GM12873 (cell line): ENCODE measurements around the gene PCSK6.

Experiments
- CTCF ChIP-seq: IDR thresholded peaks from 2 replicates; pipeline ENCODE4 v1.5.1; 2012; ENCODE audit warnings: low read depth, mild to moderate bottlenecking, moderate library complexity, low read length, control low read depth; ENCODE audit not compliant: insufficient read depth; ENCODE audit errors: missing control alignments

PCSK6 gene

DNA sequence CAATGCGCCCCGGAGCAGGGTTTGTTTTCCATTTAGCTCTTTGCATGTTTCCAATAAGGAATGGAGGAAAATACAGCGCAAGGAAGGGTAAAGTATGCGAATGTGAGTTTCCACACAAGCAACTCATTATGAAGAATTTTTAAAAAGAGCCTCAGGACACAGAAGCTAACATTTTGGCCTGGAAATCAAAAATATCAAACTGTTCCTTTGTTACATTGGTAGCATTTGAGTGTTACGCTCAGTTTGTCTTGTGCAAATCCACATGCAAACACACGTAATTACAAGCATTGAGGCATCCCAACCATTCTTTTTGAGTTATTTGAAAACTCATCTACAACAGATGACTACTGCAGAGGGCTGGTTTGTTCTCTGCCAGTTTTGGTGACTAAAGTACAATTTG, 101.5 kb downstream of the PCSK6 start:
- no peak for TF ChIP-seq CTCF

- TF ChIP-seq CTCF = no peak
Measured at GRCh38 chr15:101387574-101387973, 101.9 kb downstream of the PCSK6 start.

GRCh38 chr15:101386967-101387366, 102.5 kb downstream of the PCSK6 start:
- no peak for TF ChIP-seq CTCF

- no peak for TF ChIP-seq CTCF
Measured at GRCh38 chr15:101386006-101386405, 103.5 kb downstream of the PCSK6 start.

- no peak for TF ChIP-seq CTCF
Measured at GRCh38 chr15:101384276-101384675, 105.2 kb downstream of the PCSK6 start.

DNA sequence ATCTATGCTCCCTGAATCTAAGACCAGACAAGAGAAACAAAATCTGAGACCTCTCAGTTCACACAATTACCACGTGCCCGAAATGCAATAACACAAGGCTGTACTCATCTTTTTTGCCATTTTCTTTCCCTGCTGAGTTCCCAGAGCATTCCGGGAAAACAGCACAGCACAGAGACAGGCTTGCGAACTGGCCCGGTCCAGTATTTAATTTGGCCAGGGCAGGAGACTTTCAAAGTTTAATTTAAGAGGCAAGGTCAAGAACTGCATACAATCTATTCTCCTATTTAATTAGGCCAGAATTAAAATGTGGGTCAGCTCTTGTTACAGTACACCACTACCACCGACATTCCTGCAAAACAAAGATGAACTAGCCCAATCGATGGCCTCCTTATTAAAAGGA, 107.0 kb downstream of the PCSK6 start:
- no peak for TF ChIP-seq CTCF

- no peak for TF ChIP-seq CTCF
Measured at GRCh38 chr15:101381671-101382212, 107.8 kb downstream of the PCSK6 start.
